Muscle layer of duodenum (tissue), 2 donors: ENCODE results near the gene IL1B.

ENCODE experiments used
- H3K27ac ChIP-seq: one replicate; pipeline ENCODE4 v1.7.0; 2013; ENCODE audit warnings: mild to moderate bottlenecking, low read length
- H3K27me3 ChIP-seq: one replicate; pipeline ENCODE4 v1.7.0; 2013; ENCODE audit warnings: low read depth, mild to moderate bottlenecking, control low read depth, low read length
- H3K36me3 ChIP-seq, 2 donors: one replicate each; pipeline ENCODE4 v1.7.0; 2013; ENCODE audit warnings: low read length in 2 of 2, control low read depth in 1 of 2, mild to moderate bottlenecking in 1 of 2; ENCODE audit not compliant: insufficient read depth in 2 of 2, control insufficient read depth in 1 of 2
- H3K4me1 ChIP-seq, 2 donors: one replicate each; pipeline ENCODE4 v1.7.0; 2013; ENCODE audit warnings: low read length in 2 of 2, mild to moderate bottlenecking in 2 of 2, control low read depth in 1 of 2, moderate library complexity in 1 of 2; ENCODE audit not compliant: insufficient read depth in 2 of 2, control insufficient read depth in 1 of 2
- H3K4me3 ChIP-seq, 2 donors: one replicate each; pipeline ENCODE4 v1.7.0; 2013; ENCODE audit warnings: low read length in 2 of 2, low read depth in 1 of 2, mild to moderate bottlenecking in 1 of 2
- H3K9me3 ChIP-seq, 2 donors: one replicate each; pipeline ENCODE4 v1.7.0; 2013; ENCODE audit warnings: low read length in 2 of 2, control low read depth in 1 of 2, mild to moderate bottlenecking in 1 of 2; ENCODE audit not compliant: control insufficient read depth in 1 of 2
- donor health status: healthy.

The IL1B gene

DNA sequence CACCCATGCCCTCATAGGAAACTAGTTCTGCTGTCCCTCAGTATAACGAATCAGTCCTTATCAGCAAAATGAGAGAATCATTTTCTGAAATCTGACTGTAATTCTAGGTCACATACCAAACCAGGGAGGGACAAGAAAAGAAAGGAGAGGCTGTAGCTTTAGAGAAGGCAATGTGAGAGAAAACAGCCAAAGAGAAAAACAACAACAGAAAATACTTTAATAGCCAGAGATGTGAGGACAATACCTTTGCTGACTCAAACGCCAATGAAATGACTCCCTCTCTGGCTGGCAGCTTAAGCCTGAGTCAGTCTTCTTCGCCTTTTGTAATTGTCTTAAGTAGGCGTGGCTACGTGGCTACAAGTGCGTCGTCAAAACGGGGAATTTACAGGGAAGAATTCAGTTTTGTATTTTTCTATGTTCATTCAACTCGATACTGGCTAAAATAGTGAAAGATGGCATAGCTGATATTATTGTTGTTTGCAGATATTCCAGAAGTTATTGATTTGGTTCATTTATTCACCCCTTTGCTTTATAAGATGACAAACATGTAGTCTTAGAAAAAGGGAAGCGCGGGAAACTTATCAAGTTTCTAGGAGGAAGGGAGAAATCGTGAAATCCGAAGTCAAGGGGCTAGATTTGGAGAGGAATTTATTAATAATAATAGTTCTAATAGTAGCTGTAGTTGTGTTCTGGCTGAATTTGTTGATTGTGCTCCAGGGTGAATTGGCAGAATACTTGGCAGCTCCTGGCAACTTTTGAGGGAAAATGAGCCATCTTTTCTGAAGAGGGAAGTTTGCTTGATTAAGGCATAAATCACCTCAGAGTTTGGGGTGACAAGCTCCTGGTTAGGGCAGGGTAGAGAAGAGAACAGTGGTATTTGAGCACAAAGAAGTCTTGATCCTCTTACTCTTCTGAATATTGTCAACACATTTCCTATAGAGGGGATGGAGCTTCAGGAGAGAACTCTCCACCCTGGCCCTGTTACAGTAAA, 52.1 kb downstream of the IL1B start, which contains the start of gene IL1A:
Gene IL1A, minus strand, starts transcription at position 295 of the 991 bp plus-strand sequence. CDS start 723 bp downstream, outside the sequence.
- no peak within 1 kb of the TSS for H3K4me3 ChIP-seq
- no peaks in the 10 kb centered on the region for H3K27me3 ChIP-seq
- no peaks in the 10 kb centered on the region for H3K4me1 ChIP-seq
- no peaks in the 10 kb centered on the region for H3K36me3 ChIP-seq
- H3K9me3 ChIP-seq = no peaks in the 10 kb centered on the region
- H3K27ac ChIP-seq = no peak within 1 kb of the TSS

- Histone ChIP-seq H3K9me3 (no peaks in the 10 kb centered on the region), H3K4me3 (no peak overlapping the region), H3K27me3 (no peaks in the 10 kb centered on the region), H3K36me3 (no peaks in the 10 kb centered on the region), H3K27ac (no peak overlapping the region), H3K4me1 (no peaks in the 10 kb centered on the region)
These were observed 53.3 kb downstream of the IL1B start for GRCh38 chr2:112783187-112783714.

DNA sequence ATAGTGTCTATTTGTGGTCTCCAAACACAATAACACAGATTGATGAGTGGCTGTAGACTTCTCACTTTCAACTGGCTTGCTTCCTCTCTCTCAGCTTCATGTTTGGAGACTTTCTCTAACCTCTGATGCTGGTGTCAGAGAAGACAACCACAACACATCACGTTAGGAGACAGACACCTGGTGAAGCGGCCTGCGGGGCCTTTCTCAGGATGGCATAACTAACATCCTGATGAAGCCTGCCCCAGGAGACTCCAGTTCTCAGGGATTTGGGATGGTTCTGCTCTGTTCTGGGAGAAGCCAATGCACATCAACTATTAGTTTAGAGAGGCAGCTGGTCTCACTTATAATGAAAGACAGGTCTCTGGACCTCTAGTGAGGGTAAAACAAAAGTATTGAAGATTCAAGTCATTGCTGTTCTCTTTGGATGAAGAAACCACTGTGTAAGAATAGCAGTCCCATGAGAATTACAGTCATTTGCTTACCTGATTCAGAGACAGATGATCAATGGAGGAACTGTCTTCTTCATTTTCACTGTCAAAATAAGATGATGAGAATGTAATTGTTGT, 54.3 kb downstream of the IL1B start:
- Histone ChIP-seq H3K9me3 (no peaks in the 10 kb centered on the region), H3K4me3 (no peak overlapping the region), H3K36me3 (no peaks in the 10 kb centered on the region), H3K27me3 (no peaks in the 10 kb centered on the region), H3K4me1 (no peaks in the 10 kb centered on the region), H3K27ac (no peak overlapping the region)
